Astrocyte of the cerebellum (primary cell): ENCODE data around the gene SGCD.

Experiments used
- DNase-seq: peaks from one replicate; pipeline ENCODE4 v3.0.0-alpha.2; 2011; ENCODE audit warnings: low read depth
- H3K4me3 ChIP-seq: 2 replicates; pipeline ENCODE4 v1.5.1; 2011; ENCODE audit warnings: mild to moderate bottlenecking, low read depth, low read length, moderate library complexity
- CTCF ChIP-seq: IDR thresholded peaks from 2 replicates; pipeline ENCODE4 v1.5.1; 2012; ENCODE audit warnings: low read length, low read depth, moderate library complexity, mild to moderate bottlenecking; ENCODE audit errors: missing control alignments
- in situ Hi-C: cut with HindIII; loops from 2 replicates; pipeline ENCODE4 v1.10.0; 2017; ENCODE audit warnings: low sequenced_read_pairs

SGCD gene

GRCh38 chr5:156469636-156470035 is 142.7 kb downstream of the SGCD start:
- H3K4me3 ChIP-seq, result no peak overlapping the region
- DNase-seq, result no peak
- no peak for TF ChIP-seq CTCF
- in situ Hi-C loops, result no loop called here

- in situ Hi-C loops, result no loop called here
- no peak overlapping the region for H3K4me3 ChIP-seq
- DNase-seq, result no peak
- TF ChIP-seq CTCF, result no peak
Observed at GRCh38 chr5:156471893-156472292, 144.9 kb downstream of the SGCD start.

GRCh38 chr5:156473269-156473908 is 146.4 kb downstream of the SGCD start:
- in situ Hi-C loops, result no loop called here
- no peak overlapping the region for H3K4me3 ChIP-seq
- no peak for TF ChIP-seq CTCF
- peak; percentile 28 for DNase-seq

- in situ Hi-C loops, result no loop called here
- no peak for TF ChIP-seq CTCF
- no peak for DNase-seq
- no peak overlapping the region for H3K4me3 ChIP-seq
Observed at GRCh38 chr5:156474251-156474650, 147.3 kb downstream of the SGCD start.

GRCh38 chr5:156475182-156476157 is 148.5 kb downstream of the SGCD start:
- in situ Hi-C loops, result no loop called here
- no peak overlapping the region for H3K4me3 ChIP-seq
- TF ChIP-seq CTCF, result peak; percentile 21
- DNase-seq, result peak; percentile 87

- no peak for DNase-seq
- no peak overlapping the region for H3K4me3 ChIP-seq
Observed at GRCh38 chr5:156476158-156476551, 149.2 kb downstream of the SGCD start.

More at GRCh38 chr5:156476158-156476551, 149.2 kb downstream of the SGCD start:
- in situ Hi-C loops, result no loop called here
- no peak for TF ChIP-seq CTCF
